ES-I3 (cell line): ENCODE results near the gene FBXO42.
A peak's percentile ranks its signal among the peaks of the same experiment; 100 is the strongest.

Source experiments
- H3K36me3 ChIP-seq: 2 replicates; pipeline ENCODE4 v1.6.1; 2013; ENCODE audit warnings: mild to moderate bottlenecking, low read length, control low read depth, moderate library complexity; ENCODE audit not compliant: insufficient read depth
- H3K4me1 ChIP-seq: 2 replicates; pipeline ENCODE4 v1.6.1; 2013; ENCODE audit warnings: mild to moderate bottlenecking, control low read depth, low read length; ENCODE audit not compliant: insufficient read depth
- H3K9ac ChIP-seq: 2 replicates; pipeline ENCODE4 v1.6.1; 2013; ENCODE audit warnings: low read depth, mild to moderate bottlenecking, low read length, moderate library complexity
- H3K9me3 ChIP-seq: 2 replicates; pipeline ENCODE4 v1.6.1; 2013; ENCODE audit warnings: mild to moderate bottlenecking, low read length, moderate library complexity; ENCODE audit not compliant: control insufficient read depth, insufficient read depth

FBXO42 gene

DNA sequence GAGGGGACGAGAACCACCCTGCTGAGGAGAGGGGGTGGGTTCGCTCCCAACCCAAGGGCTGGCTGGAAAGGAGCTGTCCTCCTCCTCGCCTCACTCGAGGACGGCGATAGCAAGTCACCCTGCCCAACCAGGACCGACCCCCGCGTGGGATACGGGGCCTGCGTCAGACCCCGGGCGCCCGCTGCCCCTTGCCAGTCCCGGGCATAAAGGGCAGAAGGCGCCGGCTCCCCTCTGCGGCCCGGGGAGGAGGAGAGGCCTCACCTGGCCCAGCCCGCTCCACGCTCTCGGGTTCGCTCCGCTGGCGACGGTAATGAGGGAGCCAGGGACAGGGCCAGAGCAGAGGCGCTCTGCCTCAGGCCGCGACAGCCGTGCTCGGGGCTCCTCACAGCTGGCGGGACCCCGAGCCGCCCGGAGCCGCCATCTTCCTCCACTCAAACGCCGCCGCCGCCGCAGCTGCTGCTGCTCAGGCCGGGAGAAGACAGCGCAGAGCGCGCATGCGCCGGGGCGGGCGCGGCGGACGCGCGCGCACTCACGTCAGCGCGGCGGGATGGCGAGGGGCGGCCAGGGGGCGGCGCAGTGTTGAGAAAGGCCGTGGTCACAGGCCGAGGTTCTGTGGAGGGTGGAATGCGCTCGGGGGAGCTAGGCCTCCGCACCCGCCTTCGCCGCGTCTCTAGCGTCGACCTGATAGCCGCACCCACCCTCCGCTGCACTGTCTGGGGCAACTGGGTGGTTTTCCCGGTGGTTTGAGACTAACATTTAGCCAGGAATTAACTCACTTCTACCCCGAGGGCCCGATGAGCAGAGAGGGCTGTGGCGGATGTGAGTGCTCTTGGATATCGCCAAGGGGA lies at the start of gene FBXO42:
TSS of gene FBXO42 (minus strand) at position 487 of the 848 bp plus-strand sequence. CDS start 37,062 bp downstream, outside the sequence.
- H3K9me3 ChIP-seq: no peaks in the 10 kb centered on the region
- H3K36me3 ChIP-seq: no peaks in the 10 kb centered on the region
- peaks cover 17% of the 10 kb centered on the region; the same call in 1 of the 2 replicates for H3K4me1 ChIP-seq
- H3K9ac ChIP-seq: peak within 1 kb of the TSS; percentile 83

DNA sequence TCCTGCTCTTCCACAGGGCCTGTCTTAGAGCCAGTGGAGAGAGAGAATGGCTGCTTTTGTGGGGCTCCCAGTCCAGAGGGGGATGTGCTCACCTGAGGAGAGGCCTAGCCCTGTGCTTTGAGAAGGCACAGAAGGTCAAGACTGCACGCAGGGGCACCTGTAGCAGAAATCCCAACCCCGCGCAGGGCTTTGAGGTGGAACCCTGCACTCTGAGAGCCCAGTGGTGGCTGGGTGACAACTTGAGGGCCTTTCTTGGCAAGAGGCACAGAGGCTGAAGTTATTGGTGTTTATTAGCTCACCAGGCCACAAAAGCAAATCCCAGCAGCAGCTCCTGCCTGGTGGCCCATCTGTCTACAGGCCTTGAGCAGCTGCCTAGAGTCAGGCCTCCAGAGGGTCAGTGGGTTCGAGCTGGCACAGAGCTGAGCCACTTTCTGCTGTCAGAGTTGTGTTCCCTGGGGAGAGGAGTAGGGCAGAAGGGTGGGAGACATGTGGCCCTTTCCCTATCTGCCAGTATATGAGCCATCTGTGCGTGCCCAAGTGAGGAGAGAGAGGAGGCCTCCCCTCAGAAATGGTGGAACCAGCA lies 46.2 kb upstream of the FBXO42 start:
- Histone ChIP-seq H3K36me3 (peaks cover 3% of the 10 kb centered on the region), H3K9me3 (no peaks in the 10 kb centered on the region), H3K4me1 (peaks cover 5% of the 10 kb centered on the region; the same call in 1 of the 2 replicates), H3K9ac (no peak overlapping the region)

DNA sequence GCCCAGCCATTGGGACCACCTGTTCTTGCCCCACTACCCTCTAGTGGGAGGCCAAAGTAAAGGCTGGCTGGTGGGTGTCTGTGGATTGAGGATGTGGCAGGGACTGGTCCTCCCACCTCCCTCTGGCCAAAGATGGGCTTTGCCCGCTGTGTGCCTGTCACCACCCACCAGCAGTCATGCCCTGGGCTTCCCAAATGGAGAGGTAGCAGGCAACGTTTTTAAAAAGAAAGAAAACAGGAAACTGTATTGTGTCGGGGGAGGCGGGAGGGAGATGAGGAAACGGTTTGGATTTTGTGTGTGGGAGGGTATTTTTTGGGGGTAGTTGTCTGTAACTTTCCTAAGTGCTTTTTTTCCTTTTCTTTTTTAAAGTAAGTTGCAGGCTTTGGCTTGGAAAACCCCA lies 44.8 kb upstream of the FBXO42 start:
- Histone ChIP-seq H3K9me3 (no peaks in the 10 kb centered on the region), H3K4me1 (peaks cover 13% of the 10 kb centered on the region), H3K36me3 (peaks cover 3% of the 10 kb centered on the region), H3K9ac (no peak overlapping the region)

DNA sequence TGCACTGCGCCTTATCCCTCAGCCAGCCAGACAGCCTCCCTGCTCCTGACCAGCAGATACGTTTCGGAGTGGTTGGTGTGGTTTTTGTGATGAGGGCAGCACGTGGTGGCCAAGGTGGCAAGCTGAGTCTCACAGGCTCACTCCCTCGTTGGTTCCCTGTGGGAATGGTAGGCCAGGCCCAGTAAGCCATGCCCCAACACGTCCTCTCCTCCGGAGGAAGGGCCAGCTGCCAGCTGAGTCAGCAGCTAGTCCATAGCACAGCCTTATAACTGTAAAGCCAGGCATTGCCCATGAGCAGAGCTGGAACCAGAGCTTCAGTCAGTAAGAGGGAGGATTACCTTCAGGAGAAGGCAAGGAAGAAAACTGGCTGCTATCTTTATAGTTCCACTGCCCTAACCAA lies 44.3 kb upstream of the FBXO42 start:
- Histone ChIP-seq H3K9me3 (no peaks in the 10 kb centered on the region), H3K36me3 (peaks cover 3% of the 10 kb centered on the region), H3K4me1 (peaks cover 17% of the 10 kb centered on the region), H3K9ac (no peak overlapping the region)

DNA sequence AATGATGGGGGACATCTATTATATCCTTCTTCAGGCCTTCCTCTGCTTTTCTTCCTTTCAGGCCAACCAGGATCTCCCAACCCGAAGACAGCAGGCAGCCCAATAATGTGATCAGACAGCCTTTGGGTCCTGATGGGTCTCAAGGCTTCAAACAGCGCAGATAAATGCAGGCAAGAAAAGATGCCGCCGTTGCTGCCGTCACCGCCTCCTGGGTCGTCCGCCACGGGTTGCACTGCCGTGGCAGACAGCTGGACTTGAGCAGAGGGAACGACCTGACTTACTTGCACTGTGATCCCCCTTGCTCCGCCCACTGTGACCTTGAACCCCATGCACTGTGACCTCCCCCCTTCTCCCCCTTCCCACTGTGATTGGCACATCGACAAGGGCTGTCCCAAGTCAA lies 42.7 kb upstream of the FBXO42 start:
- Histone ChIP-seq H3K4me1 (peaks cover 20% of the 10 kb centered on the region), H3K9ac (no peak overlapping the region), H3K36me3 (peaks cover 3% of the 10 kb centered on the region), H3K9me3 (no peaks in the 10 kb centered on the region)

DNA sequence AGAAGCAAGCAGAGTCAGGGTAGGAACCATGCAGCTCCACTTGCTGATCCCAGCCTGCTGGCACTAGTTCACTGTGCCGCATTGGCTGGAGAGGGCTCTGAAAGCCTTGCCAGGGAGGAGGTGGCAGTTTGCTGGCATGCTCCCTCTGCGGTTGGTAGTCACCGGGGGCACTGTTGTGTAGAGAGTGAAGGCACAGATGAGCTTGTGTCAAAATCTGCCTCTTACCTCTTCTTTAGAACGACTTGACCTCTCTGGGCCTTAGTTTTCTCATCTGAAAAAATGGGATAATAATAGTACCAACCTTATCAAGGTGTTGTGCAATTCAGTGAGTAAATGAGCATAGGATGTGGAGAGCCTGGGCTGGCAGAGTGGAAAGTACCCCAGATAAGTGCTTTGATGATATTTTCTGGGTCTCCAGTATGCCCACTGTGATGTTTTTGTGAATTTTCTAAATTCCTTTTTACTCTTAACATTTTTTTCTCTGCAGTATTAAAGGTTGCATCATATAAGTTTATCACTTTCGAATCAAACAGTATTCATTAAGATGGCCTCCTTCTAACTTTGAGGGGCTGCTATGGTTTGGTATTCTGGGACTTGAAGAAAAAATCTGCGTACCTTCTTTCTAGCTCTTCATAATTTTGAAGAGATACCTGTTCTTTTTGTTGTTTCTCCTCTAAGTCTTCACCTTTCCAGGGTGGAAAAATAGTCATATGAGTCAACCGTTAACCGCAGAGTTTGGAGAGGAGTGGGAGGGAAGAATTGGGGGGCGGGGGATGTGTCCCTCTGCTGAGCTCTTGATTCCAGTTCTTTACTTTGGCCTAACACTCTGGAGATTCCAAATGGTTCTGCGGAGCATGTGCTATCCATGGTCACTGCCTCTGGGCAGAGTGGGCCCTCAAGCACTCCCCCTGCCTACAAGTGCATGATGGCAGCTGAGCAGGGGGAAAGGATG lies 41.6 kb upstream of the FBXO42 start:
- H3K36me3 ChIP-seq: peaks cover 3% of the 10 kb centered on the region
- peaks cover 20% of the 10 kb centered on the region for H3K4me1 ChIP-seq
- no peak overlapping the region for H3K9ac ChIP-seq
- H3K9me3 ChIP-seq: no peaks in the 10 kb centered on the region

DNA sequence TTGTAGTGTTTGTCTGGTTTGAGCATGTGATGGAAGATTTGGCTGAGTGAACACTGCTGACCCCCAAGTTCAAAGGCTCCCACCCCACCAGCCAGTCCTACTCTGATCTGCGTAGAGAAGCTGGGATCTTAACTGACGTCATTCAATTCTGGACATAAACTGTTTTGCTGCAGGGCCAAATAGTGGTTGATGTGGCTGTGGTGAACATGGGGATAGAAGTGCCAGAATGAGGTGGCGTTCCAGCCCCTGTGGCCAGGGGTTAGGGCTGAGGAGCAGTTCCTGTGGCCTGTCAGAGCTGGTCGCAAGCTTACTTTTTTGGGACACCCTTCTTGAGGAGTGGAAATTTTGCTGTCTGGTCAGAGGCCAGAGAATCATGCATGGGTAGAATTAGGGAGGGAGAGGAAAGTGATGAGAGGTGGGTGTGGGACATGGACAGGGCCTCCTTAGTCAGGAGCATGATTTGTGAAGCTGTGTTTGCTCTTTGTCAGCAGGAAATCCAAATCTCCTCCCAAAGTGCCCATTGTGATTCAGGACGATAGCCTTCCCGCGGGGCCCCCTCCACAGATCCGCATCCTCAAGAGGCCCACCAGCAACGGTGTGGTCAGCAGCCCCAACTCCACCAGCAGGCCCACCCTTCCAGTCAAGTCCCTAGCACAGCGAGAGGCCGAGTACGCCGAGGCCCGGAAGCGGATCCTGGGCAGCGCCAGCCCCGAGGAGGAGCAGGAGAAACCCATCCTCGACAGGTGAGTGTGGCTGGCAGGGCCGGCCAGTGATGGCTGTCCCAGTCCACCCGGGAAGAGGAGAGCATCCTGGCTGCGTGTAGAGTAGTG lies 40.7 kb upstream of the FBXO42 start:
- Histone ChIP-seq H3K9ac (no peak overlapping the region), H3K9me3 (no peaks in the 10 kb centered on the region), H3K4me1 (peaks cover 20% of the 10 kb centered on the region), H3K36me3 (peaks cover 3% of the 10 kb centered on the region)

DNA sequence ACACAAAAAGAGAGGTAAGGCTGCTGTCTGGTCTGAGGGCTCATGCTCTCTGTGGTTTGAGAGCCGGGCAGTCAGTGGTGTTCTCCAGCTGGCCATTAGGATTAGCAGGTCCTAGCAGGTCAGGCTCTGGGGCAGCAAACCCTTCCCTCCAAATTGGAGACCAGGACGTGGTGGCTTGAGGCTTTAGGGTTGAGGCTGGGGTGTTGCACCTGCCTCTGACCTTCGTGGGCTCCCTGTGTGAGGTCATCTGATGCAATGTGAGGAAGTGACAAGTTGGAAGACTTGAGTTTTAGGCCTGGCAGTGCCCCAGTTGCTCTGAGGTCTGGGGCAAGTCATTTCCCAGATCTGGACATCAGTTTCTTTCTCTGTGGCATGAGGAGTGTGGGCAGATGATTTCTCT lies 39.1 kb upstream of the FBXO42 start:
- Histone ChIP-seq H3K36me3 (peaks cover 3% of the 10 kb centered on the region), H3K9ac (no peak overlapping the region), H3K4me1 (peaks cover 20% of the 10 kb centered on the region), H3K9me3 (no peaks in the 10 kb centered on the region)

DNA sequence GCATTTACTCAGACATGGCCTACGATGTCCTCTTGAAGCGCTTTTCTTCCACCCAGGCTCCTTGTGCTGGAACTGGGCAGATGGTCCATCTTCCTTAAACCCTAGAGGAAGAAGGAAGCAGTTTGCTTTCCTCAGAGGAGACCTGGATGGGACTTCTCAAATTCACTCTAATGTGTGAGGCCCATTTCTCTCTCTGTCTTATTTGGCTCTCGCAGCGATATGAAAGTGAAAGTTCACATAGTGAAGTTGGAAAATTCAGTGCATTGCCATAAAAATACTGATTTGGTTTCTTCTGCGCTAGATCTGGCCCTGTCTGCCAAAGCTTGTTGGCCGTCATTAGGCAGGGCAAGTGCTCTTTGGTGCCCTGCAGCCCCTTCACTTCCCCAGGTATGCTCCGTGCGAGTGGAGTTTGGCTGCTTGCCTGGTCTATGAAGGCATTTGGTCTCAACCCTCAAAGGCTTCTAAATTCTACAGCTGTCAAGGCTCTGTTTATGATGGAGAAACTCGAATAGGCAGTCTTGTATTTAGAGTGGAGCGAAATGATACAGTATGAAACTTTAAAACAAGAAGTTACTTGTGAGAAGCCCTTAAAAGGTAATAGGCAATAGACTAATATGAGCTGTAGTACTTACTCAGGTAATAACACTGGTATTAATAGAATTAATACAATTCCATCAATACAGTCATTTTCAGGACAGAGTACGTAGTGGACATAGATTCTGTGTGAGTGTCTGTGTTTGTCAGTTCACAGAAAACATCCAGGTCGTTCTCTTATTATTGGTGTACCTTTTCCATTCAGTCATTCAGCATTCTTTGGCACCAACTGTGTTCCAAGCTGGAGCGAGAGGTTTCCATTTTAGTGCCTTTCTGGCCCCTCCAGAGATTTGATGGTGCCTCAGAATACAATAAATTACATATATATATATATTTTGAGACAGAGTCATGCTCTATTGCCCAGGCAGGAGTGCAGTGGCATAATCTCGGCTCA lies 35.2 kb upstream of the FBXO42 start:
- H3K9ac ChIP-seq: no peak overlapping the region
- H3K36me3 ChIP-seq: no peaks in the 10 kb centered on the region
- H3K4me1 ChIP-seq: peaks cover 23% of the 10 kb centered on the region
- no peaks in the 10 kb centered on the region for H3K9me3 ChIP-seq

DNA sequence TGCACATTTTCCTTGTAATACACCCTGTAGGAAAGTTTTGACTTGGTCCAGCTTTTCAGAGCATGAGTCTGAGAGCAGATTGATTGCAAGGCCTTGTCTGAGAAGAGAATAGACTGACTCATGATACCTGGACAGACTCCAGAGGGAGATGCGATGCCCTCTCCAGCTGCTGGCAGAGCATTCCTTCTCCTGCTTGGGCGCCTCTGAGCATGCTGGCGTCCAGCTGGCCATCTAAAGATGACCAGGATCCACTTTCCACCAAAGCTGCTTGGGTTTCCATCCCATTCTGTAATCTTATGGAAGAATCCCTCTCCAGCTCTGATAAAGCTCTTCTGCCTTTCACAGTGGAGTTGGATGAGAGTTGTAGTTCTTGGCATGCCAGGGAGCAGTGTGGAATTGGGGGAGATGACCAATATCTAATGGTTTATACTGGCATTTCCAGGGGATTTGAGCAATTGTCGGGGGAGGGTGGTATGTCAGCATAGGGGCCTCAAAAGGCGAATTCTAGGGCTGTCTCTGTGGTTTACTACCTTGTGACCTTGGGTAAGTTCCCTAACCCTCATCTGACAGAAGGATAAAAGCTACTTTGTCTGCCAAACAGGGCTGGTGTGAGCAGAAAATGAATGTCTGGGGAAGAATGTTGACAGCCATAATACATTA lies 34.3 kb upstream of the FBXO42 start:
- no peaks in the 10 kb centered on the region for H3K9me3 ChIP-seq
- no peak overlapping the region for H3K9ac ChIP-seq
- peaks cover 16% of the 10 kb centered on the region for H3K4me1 ChIP-seq
- no peaks in the 10 kb centered on the region for H3K36me3 ChIP-seq

DNA sequence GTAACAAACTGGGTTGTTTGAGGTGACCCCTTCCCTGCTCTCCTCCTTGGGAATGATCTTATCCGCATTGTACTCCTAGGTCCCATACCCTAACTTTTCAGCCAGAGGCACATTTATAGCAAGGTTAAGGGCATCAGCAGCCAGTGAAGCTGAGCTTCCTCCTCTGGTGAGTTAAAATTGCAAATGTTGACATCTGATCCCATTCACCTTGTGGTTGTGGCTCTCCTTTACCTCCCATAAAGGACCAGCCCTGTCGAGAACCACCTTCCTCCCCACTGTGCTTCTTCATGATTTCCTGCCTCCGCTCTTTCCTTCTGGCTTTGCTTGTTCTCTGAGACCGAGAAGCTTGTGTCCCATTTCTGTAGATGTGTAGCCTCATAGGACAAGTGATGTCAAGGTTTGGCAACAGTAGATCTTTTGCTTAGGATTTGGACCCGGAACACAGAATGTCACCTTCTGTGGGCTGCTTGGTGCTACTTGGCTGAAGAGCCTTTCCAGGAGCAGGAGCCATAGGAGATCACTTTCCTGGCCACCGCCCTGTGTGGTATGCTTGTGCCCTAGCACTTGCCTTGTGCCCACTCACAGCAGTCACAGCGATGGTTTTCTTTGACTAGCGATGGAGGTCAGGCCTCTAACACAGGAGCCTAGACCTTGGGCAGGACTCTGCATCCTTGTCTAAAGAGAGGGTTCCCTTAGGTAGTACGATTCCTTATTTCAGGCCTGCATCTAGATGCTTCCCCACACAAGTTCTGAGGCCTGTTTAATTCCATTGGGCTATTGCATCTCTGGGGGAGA lies 33.6 kb upstream of the FBXO42 start:
- H3K36me3 ChIP-seq: no peaks in the 10 kb centered on the region
- H3K4me1 ChIP-seq: peaks cover 13% of the 10 kb centered on the region
- no peak overlapping the region for H3K9ac ChIP-seq
- no peaks in the 10 kb centered on the region for H3K9me3 ChIP-seq

DNA sequence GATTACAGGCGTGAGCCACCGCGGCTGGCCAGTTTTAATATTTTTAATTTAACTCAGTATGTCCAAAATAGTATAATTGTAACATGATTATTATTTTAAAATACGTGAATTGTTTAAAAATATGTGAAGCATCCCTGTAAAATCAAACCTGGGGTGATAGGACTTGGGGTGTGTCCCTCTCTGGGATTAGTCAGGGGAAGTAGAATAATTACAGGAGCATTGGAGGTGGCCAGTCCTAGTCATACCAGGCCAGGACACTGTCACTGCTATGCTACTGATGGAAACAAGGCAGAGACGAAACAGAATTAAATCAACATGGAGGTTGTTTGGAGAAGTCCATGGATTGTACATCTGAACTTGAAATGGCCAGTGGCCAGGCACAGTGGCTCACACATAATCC lies 31.6 kb upstream of the FBXO42 start:
- no peaks in the 10 kb centered on the region for H3K36me3 ChIP-seq
- H3K9ac ChIP-seq: no peak overlapping the region
- H3K4me1 ChIP-seq: peaks cover 13% of the 10 kb centered on the region
- H3K9me3 ChIP-seq: no peaks in the 10 kb centered on the region
